ENCODE measurements around the gene CYB5RL.

The CYB5RL gene

DNA sequence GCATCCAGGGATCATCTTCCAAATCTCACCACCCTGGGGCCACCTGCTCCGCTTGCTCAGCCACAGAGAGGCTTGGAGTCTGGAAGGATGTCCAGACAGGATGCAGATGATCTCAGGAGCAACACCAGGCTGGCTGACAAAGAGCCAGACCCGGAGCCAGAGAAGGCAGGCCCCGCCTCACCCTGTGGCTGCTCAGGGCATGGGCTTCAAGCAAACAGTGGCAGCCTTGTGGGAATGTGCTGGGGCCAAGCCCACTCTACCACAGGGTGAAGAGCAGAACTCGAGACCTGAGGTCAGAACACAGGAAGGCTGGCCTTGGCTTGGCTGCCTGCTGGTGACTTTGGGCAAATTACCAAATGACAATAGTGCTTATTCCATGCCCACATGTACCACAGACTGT lies 45.7 kb upstream of the CYB5RL start:
- no peak for TF ChIP-seq SIN3A (IDR thresholded peaks at IDR 0.05; ENCODE audit: borderline replicate concordance, insufficient read depth, low read length)
- TF ChIP-seq TAF1 (IDR thresholded peaks at IDR 0.05; ENCODE audit: borderline replicate concordance, insufficient read depth, low read length) = no peak
- TF ChIP-seq FOXP2 (optimal IDR thresholded peaks at IDR 0.05; ENCODE audit: borderline replicate concordance, extremely low read depth, extremely low read length, insufficient read depth) = no peak
- TF ChIP-seq REST (IDR thresholded peaks at IDR 0.05; ENCODE audit: insufficient read depth in 1 of 2, low read depth in 2 of 2, low read length in 2 of 2) = no peak
- TF ChIP-seq POLR2AphosphoS5 (IDR thresholded peaks at IDR 0.05; ENCODE audit: low read depth, low read length) = no peak

DNA sequence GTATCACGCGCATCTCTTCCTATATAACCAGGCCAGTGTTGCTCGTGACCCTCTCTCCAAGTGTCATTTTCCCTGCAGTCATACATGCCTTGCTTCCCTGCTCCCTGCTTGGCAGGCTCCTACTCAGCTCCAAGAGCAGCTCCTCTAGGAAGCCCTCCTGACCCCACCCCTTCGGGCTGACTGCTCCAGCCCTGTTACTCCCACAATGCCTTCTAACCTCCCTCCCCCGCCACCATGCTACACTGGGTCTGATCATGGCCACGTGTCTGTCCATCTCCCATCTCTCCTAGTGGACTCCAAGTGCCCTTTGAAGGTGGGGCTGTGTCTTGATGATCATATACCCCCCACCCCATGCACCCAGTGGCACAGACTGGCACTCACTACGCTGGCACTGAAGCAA lies 44.8 kb upstream of the CYB5RL start:
- no peak for TF ChIP-seq SIN3A (IDR thresholded peaks at IDR 0.05; ENCODE audit: borderline replicate concordance, insufficient read depth, low read length)
- TF ChIP-seq POLR2AphosphoS5 (IDR thresholded peaks at IDR 0.05; ENCODE audit: low read depth, low read length) = no peak
- TF ChIP-seq REST (IDR thresholded peaks at IDR 0.05; ENCODE audit: insufficient read depth in 1 of 2, low read depth in 2 of 2, low read length in 2 of 2) = no peak
- TF ChIP-seq TAF1 (IDR thresholded peaks at IDR 0.05; ENCODE audit: borderline replicate concordance, insufficient read depth, low read length) = no peak
- no peak for TF ChIP-seq FOXP2 (optimal IDR thresholded peaks at IDR 0.05; ENCODE audit: borderline replicate concordance, extremely low read depth, extremely low read length, insufficient read depth)

DNA sequence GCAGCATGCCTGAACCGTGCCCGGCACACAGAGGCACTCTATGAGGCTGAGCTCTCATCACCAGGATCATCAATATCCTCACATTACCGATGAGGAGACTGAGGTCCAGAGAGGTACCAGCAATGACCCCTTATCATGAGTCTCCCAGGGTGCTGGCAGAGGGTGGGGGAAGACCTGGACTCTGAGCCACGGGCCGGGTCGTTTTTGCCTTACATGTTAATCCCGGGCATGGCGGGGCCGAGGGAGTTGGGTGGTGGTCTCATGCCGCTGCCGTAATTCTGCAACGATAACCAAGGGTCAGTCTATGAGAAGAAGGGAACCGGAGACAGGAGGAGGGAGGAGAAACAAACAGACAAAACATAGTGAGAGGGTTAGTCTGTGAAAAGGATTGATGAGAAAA lies 43.2 kb upstream of the CYB5RL start:
- TF ChIP-seq TAF1 (IDR thresholded peaks at IDR 0.05; ENCODE audit: borderline replicate concordance, insufficient read depth, low read length) = no peak
- TF ChIP-seq FOXP2 (optimal IDR thresholded peaks at IDR 0.05; ENCODE audit: borderline replicate concordance, extremely low read depth, extremely low read length, insufficient read depth) = no peak
- TF ChIP-seq REST (IDR thresholded peaks at IDR 0.05; ENCODE audit: insufficient read depth in 1 of 2, low read depth in 2 of 2, low read length in 2 of 2) = no peak
- no peak for TF ChIP-seq POLR2AphosphoS5 (IDR thresholded peaks at IDR 0.05; ENCODE audit: low read depth, low read length)
- no peak for TF ChIP-seq SIN3A (IDR thresholded peaks at IDR 0.05; ENCODE audit: borderline replicate concordance, insufficient read depth, low read length)

- TF ChIP-seq TAF1 (IDR thresholded peaks at IDR 0.05; ENCODE audit: borderline replicate concordance, insufficient read depth, low read length) (no peak), FOXP2 (optimal IDR thresholded peaks at IDR 0.05; ENCODE audit: borderline replicate concordance, extremely low read depth, extremely low read length, insufficient read depth) (no peak), REST (IDR thresholded peaks at IDR 0.05; ENCODE audit: insufficient read depth in 1 of 2, low read depth in 2 of 2, low read length in 2 of 2) (no peak), POLR2AphosphoS5 (IDR thresholded peaks at IDR 0.05; ENCODE audit: low read depth, low read length) (no peak), SIN3A (IDR thresholded peaks at IDR 0.05; ENCODE audit: borderline replicate concordance, insufficient read depth, low read length) (no peak)
These were observed 41.5 kb upstream of the CYB5RL start for GRCh38 chr1:54241364-54241763.

Measured in PFSK-1 (cell line).